ENCODE measurements around the gene SLC45A2.
"Not testable (repeated sequence)": the region's sequence is repeated elsewhere in the genome, so short reads cannot be mapped to it uniquely, and the experiment has no call there.

Gene SLC45A2, protein sequence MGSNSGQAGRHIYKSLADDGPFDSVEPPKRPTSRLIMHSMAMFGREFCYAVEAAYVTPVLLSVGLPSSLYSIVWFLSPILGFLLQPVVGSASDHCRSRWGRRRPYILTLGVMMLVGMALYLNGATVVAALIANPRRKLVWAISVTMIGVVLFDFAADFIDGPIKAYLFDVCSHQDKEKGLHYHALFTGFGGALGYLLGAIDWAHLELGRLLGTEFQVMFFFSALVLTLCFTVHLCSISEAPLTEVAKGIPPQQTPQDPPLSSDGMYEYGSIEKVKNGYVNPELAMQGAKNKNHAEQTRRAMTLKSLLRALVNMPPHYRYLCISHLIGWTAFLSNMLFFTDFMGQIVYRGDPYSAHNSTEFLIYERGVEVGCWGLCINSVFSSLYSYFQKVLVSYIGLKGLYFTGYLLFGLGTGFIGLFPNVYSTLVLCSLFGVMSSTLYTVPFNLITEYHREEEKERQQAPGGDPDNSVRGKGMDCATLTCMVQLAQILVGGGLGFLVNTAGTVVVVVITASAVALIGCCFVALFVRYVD

DNA sequence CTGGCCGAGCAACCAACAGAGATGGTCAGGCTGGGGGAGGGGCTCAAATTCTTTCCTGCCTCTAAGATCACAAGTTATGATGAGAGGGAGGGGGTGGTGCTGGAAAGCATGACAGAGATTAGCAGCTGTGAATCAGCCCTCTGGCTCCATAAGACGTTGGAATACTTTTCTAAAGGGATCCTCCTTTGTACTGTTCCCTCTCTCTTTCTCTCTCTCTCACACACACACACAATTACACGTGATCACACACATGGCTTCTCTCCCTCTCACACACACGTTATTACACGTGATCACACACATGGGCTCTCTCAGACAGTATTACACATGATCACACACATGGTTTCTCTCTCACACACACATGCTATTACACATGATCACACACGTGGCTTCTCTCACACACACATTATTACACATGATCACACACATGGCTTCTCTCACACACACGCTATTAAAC is at the start of gene SLC45A2:
Gene SLC45A2 (minus strand): TSS at position 23 of the 454 bp plus-strand sequence. CDS start 110 bp downstream, outside the sequence.
- no peaks in the 10 kb centered on the region for H3K4me1 Mint-ChIP-seq (ENCODE audit: low read depth)
- H3K36me3 Mint-ChIP-seq (ENCODE audit: low read depth) = peaks cover 23% of the 10 kb centered on the region
- no peak for DNase-seq (ENCODE audit: low spot score)
- no peak within 1 kb of the TSS for H3K27ac Mint-ChIP-seq
- H3K9me3 Mint-ChIP-seq = peaks cover 18% of the 10 kb centered on the region
- H3K27me3 Mint-ChIP-seq (ENCODE audit: low read depth) = no peaks in the 10 kb centered on the region
- no peak within 1 kb of the TSS for H3K4me3 Mint-ChIP-seq

DNA sequence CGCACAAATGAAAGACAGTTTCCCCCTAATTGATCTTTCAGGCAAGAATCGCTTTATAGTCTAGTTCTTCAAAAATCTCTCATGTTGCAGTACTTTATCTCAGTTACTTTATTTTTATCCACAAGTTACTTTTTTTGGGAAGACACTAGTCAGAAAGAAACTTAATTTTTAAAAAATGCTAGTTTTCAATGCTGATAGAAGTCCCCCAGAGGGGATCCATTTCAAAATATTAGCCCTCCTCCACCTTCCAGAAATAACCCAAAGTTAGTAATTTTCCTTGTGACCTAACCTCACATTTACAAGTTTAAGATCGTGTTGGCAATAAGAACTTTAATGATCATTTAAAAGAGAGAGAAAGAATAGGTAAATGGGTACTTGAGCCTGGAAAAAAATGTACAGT is 47.5 kb upstream of the SLC45A2 start:
- Mint-ChIP-seq H3K27ac (no peak overlapping the region), H3K9me3 (no peaks in the 10 kb centered on the region), H3K36me3 (ENCODE audit: low read depth) (peaks cover 7% of the 10 kb centered on the region), H3K4me3 (no peak overlapping the region), H3K27me3 (ENCODE audit: low read depth) (no peaks in the 10 kb centered on the region), H3K4me1 (ENCODE audit: low read depth) (no peaks in the 10 kb centered on the region)
- no peak for DNase-seq (ENCODE audit: low spot score)

DNA sequence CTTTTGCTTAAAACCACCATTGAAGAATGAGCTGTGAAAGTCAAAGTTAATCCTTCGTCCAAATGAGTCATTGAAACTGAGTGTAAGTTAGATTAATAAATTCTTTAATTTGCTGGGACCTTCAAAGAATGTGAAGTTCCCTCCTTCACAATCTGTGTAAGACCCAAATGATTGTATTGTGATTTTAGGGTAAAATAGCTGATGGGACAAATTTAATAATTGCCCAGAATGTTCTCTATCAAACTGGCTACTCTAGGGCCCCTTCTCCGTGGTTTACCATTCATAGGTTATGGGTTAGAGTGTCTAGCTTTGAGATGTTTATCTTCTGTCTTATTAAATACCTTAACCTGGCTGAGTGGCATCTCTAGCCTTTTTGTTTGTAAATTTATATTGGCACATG is 46.6 kb upstream of the SLC45A2 start:
- no peaks in the 10 kb centered on the region for H3K4me1 Mint-ChIP-seq (ENCODE audit: low read depth)
- peaks cover 9% of the 10 kb centered on the region for H3K36me3 Mint-ChIP-seq (ENCODE audit: low read depth)
- no peaks in the 10 kb centered on the region for H3K27me3 Mint-ChIP-seq (ENCODE audit: low read depth)
- no peak overlapping the region for H3K4me3 Mint-ChIP-seq
- H3K27ac Mint-ChIP-seq = no peak overlapping the region
- H3K9me3 Mint-ChIP-seq = no peaks in the 10 kb centered on the region
- DNase-seq (ENCODE audit: low spot score) = no peak

DNA sequence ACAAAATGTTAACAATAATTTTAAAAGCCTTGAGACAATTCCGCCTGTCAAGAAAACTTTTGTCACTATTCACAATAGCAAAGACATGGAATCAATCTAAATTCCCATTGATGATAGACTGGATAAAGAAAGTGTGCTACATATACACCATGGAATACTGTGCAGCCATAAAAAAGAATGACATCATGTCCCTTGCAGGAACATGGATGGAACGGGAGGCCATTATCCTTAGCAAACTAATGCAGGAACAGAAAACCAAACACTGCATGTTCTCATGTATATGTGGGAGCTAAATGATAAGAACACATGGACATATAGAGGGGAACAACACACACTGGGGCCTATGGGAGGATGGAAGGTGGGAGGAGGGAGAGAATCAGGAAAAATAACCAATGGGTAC is 46.1 kb upstream of the SLC45A2 start:
- H3K36me3 Mint-ChIP-seq (ENCODE audit: low read depth) = peaks cover 13% of the 10 kb centered on the region
- H3K27ac Mint-ChIP-seq; H3K9me3 Mint-ChIP-seq; H3K4me1 Mint-ChIP-seq (ENCODE audit: low read depth); DNase-seq (ENCODE audit: low spot score); H3K4me3 Mint-ChIP-seq; H3K27me3 Mint-ChIP-seq (ENCODE audit: low read depth): not testable (repeated sequence)

DNA sequence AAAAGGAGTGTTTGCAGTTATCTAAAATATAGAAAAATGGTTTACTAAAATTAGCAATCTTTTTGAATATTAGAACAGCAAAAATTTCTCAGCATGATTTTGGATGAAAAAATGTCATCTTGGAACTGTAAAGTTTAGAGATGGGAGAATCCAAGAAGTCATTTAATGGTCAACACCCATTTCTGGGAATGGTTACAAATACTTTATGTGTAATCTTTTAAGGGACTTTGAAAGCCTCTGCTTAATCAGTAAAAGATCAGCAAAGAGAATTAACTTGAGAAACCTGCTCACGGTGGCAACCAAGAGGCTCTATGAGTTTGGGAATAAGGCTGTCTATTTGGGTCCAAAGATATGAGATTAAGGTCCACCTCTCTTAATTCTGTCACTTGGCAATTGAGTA is 45.6 kb upstream of the SLC45A2 start:
- DNase-seq (ENCODE audit: low spot score) = no peak
- no peaks in the 10 kb centered on the region for H3K27me3 Mint-ChIP-seq (ENCODE audit: low read depth)
- H3K4me3 Mint-ChIP-seq = no peak overlapping the region
- H3K9me3 Mint-ChIP-seq = no peaks in the 10 kb centered on the region
- H3K4me1 Mint-ChIP-seq (ENCODE audit: low read depth) = no peaks in the 10 kb centered on the region
- H3K27ac Mint-ChIP-seq = no peak overlapping the region
- peaks cover 13% of the 10 kb centered on the region for H3K36me3 Mint-ChIP-seq (ENCODE audit: low read depth)

DNA sequence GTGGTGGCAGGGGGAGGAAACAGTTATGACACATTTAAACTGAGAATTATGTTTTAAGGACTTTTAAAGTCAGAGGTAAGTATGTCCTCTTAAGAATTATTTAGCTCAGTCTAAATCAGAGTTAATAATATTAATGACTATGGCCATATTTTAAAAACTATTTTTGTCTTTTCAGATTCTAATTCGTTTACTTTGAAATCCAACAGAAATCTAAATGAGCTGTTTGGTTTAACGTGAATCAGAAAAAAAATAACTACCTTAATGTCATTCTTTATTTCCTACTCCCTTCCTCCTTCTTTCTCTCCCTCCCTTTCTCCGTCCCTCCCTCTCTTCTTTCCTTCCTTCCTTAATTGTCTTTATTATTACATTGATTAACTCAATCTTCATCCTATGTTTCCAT is 43.9 kb upstream of the SLC45A2 start:
- Mint-ChIP-seq H3K27me3 (ENCODE audit: low read depth) (no peaks in the 10 kb centered on the region), H3K36me3 (ENCODE audit: low read depth) (peaks cover 21% of the 10 kb centered on the region)

DNA sequence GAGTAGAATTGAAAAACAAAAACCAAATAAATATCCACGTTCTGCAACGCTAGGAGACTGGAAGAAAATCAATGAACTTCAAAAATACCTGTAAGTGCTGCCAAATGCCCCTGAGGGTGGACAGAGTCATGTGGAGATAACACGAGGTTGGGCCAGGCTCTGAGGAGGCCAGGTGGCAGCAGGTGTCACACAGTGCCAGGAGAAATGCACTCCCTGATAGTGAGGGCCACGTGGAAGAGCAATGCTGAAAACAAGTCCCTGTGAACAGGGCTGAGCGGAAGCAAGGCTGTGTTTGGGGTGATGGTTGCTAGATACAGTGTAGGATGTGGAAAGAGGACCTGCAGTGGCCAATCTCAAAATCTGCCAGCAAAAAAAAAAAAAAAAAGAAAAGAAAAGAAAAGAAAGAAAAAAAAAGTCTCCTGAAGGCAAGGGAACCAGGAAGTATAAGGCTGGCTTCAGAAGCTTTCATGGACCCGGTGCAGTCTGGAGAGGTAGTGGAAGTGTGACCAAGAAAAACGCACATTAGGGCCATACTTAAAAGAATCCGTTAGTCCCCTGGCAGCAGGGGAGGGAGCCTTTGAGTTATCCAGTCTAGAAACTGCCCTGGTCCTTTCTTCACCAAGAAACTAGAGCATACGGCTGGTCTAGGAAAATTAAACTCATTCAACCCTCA is 41.7 kb upstream of the SLC45A2 start:
- no peak overlapping the region for H3K4me3 Mint-ChIP-seq
- H3K27ac Mint-ChIP-seq = no peak overlapping the region
- no peak for DNase-seq (ENCODE audit: low spot score)
- no peaks in the 10 kb centered on the region for H3K27me3 Mint-ChIP-seq (ENCODE audit: low read depth)
- peaks cover 16% of the 10 kb centered on the region for H3K4me1 Mint-ChIP-seq (ENCODE audit: low read depth)
- H3K9me3 Mint-ChIP-seq = no peaks in the 10 kb centered on the region
- peaks cover 26% of the 10 kb centered on the region for H3K36me3 Mint-ChIP-seq (ENCODE audit: low read depth)

More for the DNA sequence above, 43.9 kb upstream of the SLC45A2 start:
- Mint-ChIP-seq H3K9me3 (no peaks in the 10 kb centered on the region), H3K27ac (no peak overlapping the region), H3K4me1 (ENCODE audit: low read depth) (no peaks in the 10 kb centered on the region), H3K4me3 (no peak overlapping the region)
- DNase-seq (ENCODE audit: low spot score) = no peak

DNA sequence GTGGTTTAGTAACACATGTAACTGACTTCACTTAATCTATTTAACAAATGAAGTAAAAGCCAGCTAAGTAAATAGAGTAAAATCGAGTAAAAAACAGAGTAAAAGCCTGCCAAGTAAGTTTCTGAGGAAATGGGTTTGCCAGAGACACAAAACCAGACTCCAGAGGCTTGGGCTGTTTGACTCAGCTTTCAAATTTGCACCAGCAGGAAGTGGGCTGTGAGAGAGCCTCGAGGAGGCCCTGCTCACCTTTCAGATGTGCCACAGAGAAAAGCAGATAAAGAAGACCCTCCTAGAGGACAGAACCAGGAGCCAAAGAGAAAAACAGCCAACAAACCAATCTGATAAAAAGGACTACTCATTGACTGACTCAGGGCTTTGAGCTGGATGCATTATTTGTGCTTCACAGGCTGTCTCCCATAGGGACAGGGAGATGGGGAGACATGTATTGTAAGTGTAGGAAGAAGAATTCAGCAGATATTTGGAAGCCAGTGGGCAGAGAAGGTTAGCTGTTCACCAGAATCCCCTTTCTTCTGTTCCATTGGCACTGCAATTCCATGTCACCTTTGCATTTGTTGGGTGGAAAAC is 37.7 kb upstream of the SLC45A2 start:
- DNase-seq (ENCODE audit: low spot score) = peak; percentile 75
- Mint-ChIP-seq H3K36me3 (ENCODE audit: low read depth) (peaks cover 36% of the 10 kb centered on the region), H3K27ac (peak overlapping the region; percentile 89), H3K4me3 (peak overlapping the region; percentile 42), H3K4me1 (ENCODE audit: low read depth) (peaks cover 27% of the 10 kb centered on the region), H3K9me3 (no peaks in the 10 kb centered on the region), H3K27me3 (ENCODE audit: low read depth) (no peaks in the 10 kb centered on the region)

DNA sequence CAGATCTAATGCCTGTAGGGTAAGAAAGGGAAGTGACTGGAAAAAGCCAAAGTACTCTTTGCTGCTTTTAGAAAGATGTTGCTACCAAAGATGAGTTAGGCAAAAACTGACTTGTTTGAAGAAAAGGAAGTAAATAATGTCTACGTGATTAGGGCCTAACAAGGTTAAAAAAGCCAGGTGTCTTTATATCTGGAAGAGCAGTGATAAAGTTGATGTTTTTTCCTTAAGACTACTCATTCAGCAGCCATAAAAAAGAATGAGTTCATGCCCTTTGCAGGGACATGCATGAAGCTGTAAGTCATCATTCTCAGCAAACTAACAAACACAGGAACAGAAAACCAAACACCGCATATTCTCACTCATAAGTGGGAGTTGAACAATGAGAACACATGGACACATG is 36.8 kb upstream of the SLC45A2 start:
- H3K4me3 Mint-ChIP-seq = peak overlapping the region; percentile 71

DNA sequence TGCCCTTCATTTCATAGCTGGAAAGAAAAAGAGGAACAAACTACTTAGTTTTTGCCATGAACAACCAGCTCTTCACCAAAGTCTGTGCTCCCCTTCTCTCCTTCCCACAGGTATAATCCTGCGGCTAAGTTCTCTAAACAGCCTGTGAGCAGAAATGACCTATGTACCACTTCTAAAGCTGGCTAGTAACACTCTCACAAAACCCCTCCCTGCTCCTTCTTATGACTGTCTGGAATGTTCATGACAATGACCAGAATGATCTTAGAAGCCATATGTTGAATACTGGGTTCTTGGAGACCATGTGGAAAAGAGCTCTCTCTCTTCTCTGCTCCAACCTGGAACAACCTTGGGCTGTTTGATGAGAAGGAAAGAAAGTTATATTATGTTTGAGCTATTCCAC is 36.2 kb upstream of the SLC45A2 start:
- peak overlapping the region; percentile 89 for H3K27ac Mint-ChIP-seq
- H3K36me3 Mint-ChIP-seq (ENCODE audit: low read depth) = peaks cover 34% of the 10 kb centered on the region
- H3K4me3 Mint-ChIP-seq = peak overlapping the region; percentile 71
- peaks cover 36% of the 10 kb centered on the region for H3K4me1 Mint-ChIP-seq (ENCODE audit: low read depth)
- no peaks in the 10 kb centered on the region for H3K27me3 Mint-ChIP-seq (ENCODE audit: low read depth)
- H3K9me3 Mint-ChIP-seq = no peaks in the 10 kb centered on the region
- no peak for DNase-seq (ENCODE audit: low spot score)

More for the DNA sequence above, 36.8 kb upstream of the SLC45A2 start:
- Mint-ChIP-seq H3K9me3 (no peaks in the 10 kb centered on the region), H3K36me3 (ENCODE audit: low read depth) (peaks cover 36% of the 10 kb centered on the region), H3K27ac (peak overlapping the region; percentile 89), H3K27me3 (ENCODE audit: low read depth) (no peaks in the 10 kb centered on the region), H3K4me1 (ENCODE audit: low read depth) (peaks cover 32% of the 10 kb centered on the region)
- no peak for DNase-seq (ENCODE audit: low spot score)

DNA sequence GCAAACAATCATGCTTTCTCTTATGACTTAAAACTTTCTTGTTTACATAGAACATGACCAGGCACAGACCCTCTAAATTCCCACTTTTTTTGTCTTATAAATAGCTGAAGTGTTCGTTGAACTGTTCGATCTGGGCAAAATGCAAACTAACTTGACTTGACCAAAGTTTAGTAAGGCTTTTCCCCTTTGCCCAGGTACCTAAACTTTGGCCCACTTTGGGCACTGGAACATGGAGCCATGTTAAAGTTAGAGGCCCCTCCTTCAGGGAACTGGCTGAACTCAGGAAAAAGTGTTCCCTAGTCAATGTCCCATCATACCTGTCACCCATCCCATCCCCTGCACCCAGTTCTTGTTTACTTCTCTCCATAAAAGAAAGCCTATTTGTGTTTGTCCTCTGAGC is 32.8 kb upstream of the SLC45A2 start:
- Mint-ChIP-seq H3K4me1 (ENCODE audit: low read depth) (peaks cover 39% of the 10 kb centered on the region), H3K27me3 (ENCODE audit: low read depth) (no peaks in the 10 kb centered on the region)

DNA sequence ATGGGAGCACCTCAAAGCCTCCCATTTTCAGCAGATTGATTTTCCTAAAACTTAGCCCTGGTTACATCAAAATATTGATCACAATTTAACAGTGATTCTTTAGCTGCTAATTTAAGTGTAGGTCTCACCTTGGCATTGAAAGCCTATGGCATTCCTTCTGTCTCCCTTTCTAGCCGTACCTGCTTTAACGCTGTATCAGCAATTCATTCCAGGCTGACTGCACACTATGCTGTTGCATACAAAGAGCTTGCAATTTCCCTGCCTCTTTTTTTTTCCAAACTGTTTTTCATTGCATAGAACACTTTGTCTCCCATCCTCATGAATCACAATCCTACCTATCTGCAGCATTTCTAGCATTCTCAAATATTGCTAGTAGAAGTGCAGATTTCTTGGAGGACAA is 32.3 kb upstream of the SLC45A2 start:
- Mint-ChIP-seq H3K27ac (no peak overlapping the region), H3K4me3 (no peak overlapping the region), H3K36me3 (ENCODE audit: low read depth) (peaks cover 26% of the 10 kb centered on the region), H3K27me3 (ENCODE audit: low read depth) (no peaks in the 10 kb centered on the region), H3K9me3 (peaks cover 10% of the 10 kb centered on the region), H3K4me1 (ENCODE audit: low read depth) (peaks cover 34% of the 10 kb centered on the region)
- no peak for DNase-seq (ENCODE audit: low spot score)

More for the DNA sequence above, 32.8 kb upstream of the SLC45A2 start:
- Mint-ChIP-seq H3K36me3 (ENCODE audit: low read depth) (peaks cover 28% of the 10 kb centered on the region), H3K4me3 (no peak overlapping the region), H3K9me3 (peaks cover 10% of the 10 kb centered on the region), H3K27ac (no peak overlapping the region)
- no peak for DNase-seq (ENCODE audit: low spot score)

DNA sequence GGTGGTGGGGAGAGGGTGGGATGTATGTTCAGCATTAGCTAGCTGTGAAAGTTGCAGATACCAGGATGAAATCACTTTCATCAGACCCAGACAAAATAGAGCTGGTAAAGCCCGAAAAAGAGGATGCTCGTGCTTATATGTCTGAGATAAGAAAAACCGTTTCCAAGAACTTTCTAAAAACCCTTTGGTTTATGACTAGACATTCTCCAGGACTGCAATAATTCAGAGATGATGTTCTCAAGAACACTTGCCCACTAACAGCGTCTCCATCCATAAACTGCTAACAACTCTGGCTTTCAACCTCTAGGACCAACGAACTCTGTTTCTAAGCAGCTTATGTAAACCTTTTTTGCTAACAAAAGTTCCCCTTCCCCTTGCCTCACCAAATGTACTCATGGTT is 31.7 kb upstream of the SLC45A2 start:
- DNase-seq (ENCODE audit: low spot score) = no peak
- Mint-ChIP-seq H3K9me3 (peaks cover 10% of the 10 kb centered on the region), H3K36me3 (ENCODE audit: low read depth) (peaks cover 26% of the 10 kb centered on the region), H3K27ac (no peak overlapping the region), H3K4me3 (no peak overlapping the region), H3K4me1 (ENCODE audit: low read depth) (peaks cover 28% of the 10 kb centered on the region), H3K27me3 (ENCODE audit: low read depth) (no peaks in the 10 kb centered on the region)

All from T-helper 2 cell treated with Interferon-gamma antibody and Interleukin-4, amounts not matched to agents 5 μg/mL and 100 μg/mL, for 36 hours (primary cell).